Anterior cingulate cortex (tissue), 58 donors: Measurements from ENCODE around the gene FAM180A.
"Not testable (repeated sequence)": the region's sequence is repeated elsewhere in the genome, so short reads cannot be mapped to it uniquely, and the experiment has no call there.

Experiments
- DNase-seq, 58 donors: peaks; one replicate each; lab custom pipeline; 2025; lab: John Stamatoyannopoulos, UW

FAM180A gene

GRCh38 chr7:135748770-135749169, at the start of gene FAM180A:
FAM180A (minus strand) TSS chr7:135748813; CDS start chr7:135748580, 233 bp downstream.
- DNase-seq: no peak

- no peak for DNase-seq
Observed at GRCh38 chr7:135798095-135798494, 49.5 kb upstream of the FAM180A start.

- no peak for DNase-seq
Observed at GRCh38 chr7:135795846-135796570, 47.4 kb upstream of the FAM180A start.

- no peak for DNase-seq
Observed at GRCh38 chr7:135793841-135794240, 45.2 kb upstream of the FAM180A start.

GRCh38 chr7:135792866-135793265, 44.3 kb upstream of the FAM180A start:
- no peak for DNase-seq

GRCh38 chr7:135792363-135792668, 43.7 kb upstream of the FAM180A start:
- no peak for DNase-seq

- no peak for DNase-seq
Observed at GRCh38 chr7:135791543-135792362, 43.1 kb upstream of the FAM180A start.

GRCh38 chr7:135790371-135790977, 41.9 kb upstream of the FAM180A start:
- no peak for DNase-seq

GRCh38 chr7:135789956-135790355, 41.3 kb upstream of the FAM180A start:
- no peak for DNase-seq

GRCh38 chr7:135789431-135789830, 40.8 kb upstream of the FAM180A start:
- DNase-seq: no peak

GRCh38 chr7:135786911-135787310, 38.3 kb upstream of the FAM180A start:
- no peak for DNase-seq

GRCh38 chr7:135785065-135785464, 36.5 kb upstream of the FAM180A start:
- DNase-seq: no peak

- DNase-seq: no peak
Observed at GRCh38 chr7:135784013-135784412, 35.4 kb upstream of the FAM180A start.

GRCh38 chr7:135782801-135783200, 34.2 kb upstream of the FAM180A start:
- DNase-seq: no peak

GRCh38 chr7:135782377-135782776, 33.8 kb upstream of the FAM180A start:
- no peak for DNase-seq

GRCh38 chr7:135777626-135778398, 29.2 kb upstream of the FAM180A start:
- no peak for DNase-seq

- DNase-seq: not testable (repeated sequence)
Observed at GRCh38 chr7:135775915-135776314, 27.3 kb upstream of the FAM180A start.

GRCh38 chr7:135775230-135775629, 26.6 kb upstream of the FAM180A start:
- no peak for DNase-seq

- DNase-seq: no peak
Observed at GRCh38 chr7:135774284-135774683, 25.7 kb upstream of the FAM180A start.

- DNase-seq: no peak
Observed at GRCh38 chr7:135773464-135773863, 24.9 kb upstream of the FAM180A start.
